Measurements from ENCODE around the gene FBXO40. TPM values are rescaled to one million over a fixed set of nuclear protein-coding genes. Genes with fewer than 3 reads are reported as not detected.
A peak's percentile ranks its signal among the peaks of the same experiment; 100 is the strongest.

FBXO40 gene
- total RNA-seq, 4 donors from 2014 or later = not detected

GRCh38 chr3:121619691-121620090, 26.5 kb downstream of the FBXO40 start:
- no peak for DNase-seq (ENCODE audit: extremely low spot score)
- peaks cover 0 to 7% (median 0%) of the 10 kb centered on the region in 4 donors for H3K36me3 ChIP-seq
- TF ChIP-seq CTCF (IDR thresholded peaks at IDR 0.05) = no peak
- TF ChIP-seq POLR2A (IDR thresholded peaks at IDR 0.05; ENCODE audit: low read depth) = no peak
- TF ChIP-seq POLR2AphosphoS5 (IDR thresholded peaks at IDR 0.05) = no peak
- no peak for TF ChIP-seq EP300 (IDR thresholded peaks at IDR 0.05)
- H3K27ac ChIP-seq (replicated peaks in 1 of 4) = no peak overlapping the region
- 100% methylated on average over 2 of the region's 2 CpGs for WGBS
- no peak overlapping the region for H3K4me3 ChIP-seq
- no peaks in the 10 kb centered on the region for H3K4me1 ChIP-seq
- H3K9me3 ChIP-seq = no peaks in the 10 kb centered on the region
- intact Hi-C loops (cut with DNase I) = no loop called here
- H3K27me3 ChIP-seq = no peaks in the 10 kb centered on the region

GRCh38 chr3:121621491-121621890, 28.3 kb downstream of the FBXO40 start:
- no peak for DNase-seq (ENCODE audit: extremely low spot score)
- no peak overlapping the region for H3K27ac ChIP-seq (replicated peaks in 1 of 4)
- TF ChIP-seq EP300 (IDR thresholded peaks at IDR 0.05) (no peak), POLR2AphosphoS5 (IDR thresholded peaks at IDR 0.05) (no peak)
- intact Hi-C loops (cut with DNase I) = no loop called here
- H3K4me1 ChIP-seq = no peaks in the 10 kb centered on the region
- H3K9me3 ChIP-seq = no peaks in the 10 kb centered on the region
- H3K4me3 ChIP-seq = no peak overlapping the region
- peaks cover 0 to 7% (median 0%) of the 10 kb centered on the region in 4 donors for H3K36me3 ChIP-seq
- no peaks in the 10 kb centered on the region for H3K27me3 ChIP-seq
- WGBS = no CpG with 5 or more reads among the region's 6 CpGs

- 78% methylated on average over 14 of the region's 14 CpGs for WGBS
- Histone ChIP-seq H3K4me1 (no peaks in the 10 kb centered on the region), H3K27ac (replicated peaks in 1 of 4) (no peak overlapping the region), H3K27me3 (no peaks in the 10 kb centered on the region), H3K9me3 (no peaks in the 10 kb centered on the region), H3K4me3 (no peak overlapping the region), H3K36me3 (peaks cover 0 to 7% (median 0%) of the 10 kb centered on the region in 4 donors)
- intact Hi-C loops (cut with DNase I) = no loop called here
- TF ChIP-seq EP300 (IDR thresholded peaks at IDR 0.05) (no peak), POLR2A (IDR thresholded peaks at IDR 0.05; ENCODE audit: low read depth) (no peak), CTCF (IDR thresholded peaks at IDR 0.05) (no peak), POLR2AphosphoS5 (IDR thresholded peaks at IDR 0.05) (no peak)
- no peak for DNase-seq (ENCODE audit: extremely low spot score)
These were observed 31.1 kb downstream of the FBXO40 start for GRCh38 chr3:121624147-121624899.

- no peaks in the 10 kb centered on the region for H3K27me3 ChIP-seq
- no peaks in the 10 kb centered on the region for H3K36me3 ChIP-seq
- 95% methylated on average over 4 of the region's 4 CpGs for WGBS
- no peaks in the 10 kb centered on the region for H3K4me1 ChIP-seq
- no peak for TF ChIP-seq POLR2A (IDR thresholded peaks at IDR 0.05; ENCODE audit: low read depth)
- no peak for TF ChIP-seq CTCF (IDR thresholded peaks at IDR 0.05)
- no peak for TF ChIP-seq POLR2AphosphoS5 (IDR thresholded peaks at IDR 0.05)
- TF ChIP-seq EP300 (IDR thresholded peaks at IDR 0.05) = no peak
- H3K4me3 ChIP-seq = no peak overlapping the region
- H3K27ac ChIP-seq (replicated peaks in 1 of 4) = no peak overlapping the region
- no peaks in the 10 kb centered on the region for H3K9me3 ChIP-seq
- intact Hi-C loops (cut with DNase I) = no loop called here
- DNase-seq (ENCODE audit: extremely low spot score) = peak; percentile 79
These were observed 33.3 kb downstream of the FBXO40 start for GRCh38 chr3:121626495-121626894.

- Histone ChIP-seq H3K36me3 (peaks cover 0 to 7% (median 1%) of the 10 kb centered on the region in 4 donors), H3K4me1 (no peaks in the 10 kb centered on the region), H3K27ac (replicated peaks in 1 of 4) (no peak overlapping the region), H3K9me3 (no peaks in the 10 kb centered on the region), H3K27me3 (no peaks in the 10 kb centered on the region), H3K4me3 (no peak overlapping the region)
- TF ChIP-seq EP300 (IDR thresholded peaks at IDR 0.05) = no peak
- no peak for TF ChIP-seq POLR2AphosphoS5 (IDR thresholded peaks at IDR 0.05)
- TF ChIP-seq CTCF (IDR thresholded peaks at IDR 0.05) = no peak
- TF ChIP-seq POLR2A (IDR thresholded peaks at IDR 0.05; ENCODE audit: low read depth) = no peak
- peak; percentile 66 for DNase-seq (ENCODE audit: extremely low spot score)
- 78% methylated on average over 4 of the region's 4 CpGs for WGBS
- intact Hi-C loops (cut with DNase I) = no loop called here
These were observed 34.0 kb downstream of the FBXO40 start for GRCh38 chr3:121627211-121627610.
